Gastroesophageal sphincter (tissue), 4 donors: ENCODE data around the gene ARFIP2. TPM values are rescaled to one million over a fixed set of nuclear protein-coding genes. Genes with fewer than 3 reads are reported as not detected.
A peak's percentile ranks its signal among the peaks of the same experiment; 100 is the strongest.

Experiments
- ATAC-seq: fragments of 150-250 bp; one replicate; pipeline ENCODE4 v1.9.1; 2016; ENCODE audit warnings: mild to moderate bottlenecking, moderate library complexity
- H3K27ac ChIP-seq, 4 donors: fragments of 200-600 bp; sonication (generic) in 3 of 4; 1 replicate in 3 of 4; 2 replicates in 1 of 4; pipeline ENCODE4 v1.5.1; 2016 to 2019
- H3K27me3 ChIP-seq: fragments of 200-600 bp; sonication (generic); one replicate; pipeline ENCODE4 v1.5.1; 2019
- H3K36me3 ChIP-seq, 2 donors: fragments of 200-600 bp; sonication (generic); one replicate each; pipeline ENCODE4 v1.5.1; 2019; ENCODE audit warnings: control low read depth in 1 of 2
- H3K4me1 ChIP-seq, 3 donors: fragments of 200-600 bp; sonication (generic); 1 replicate in 2 of 3; 2 replicates in 1 of 3; pipeline ENCODE4 v1.5.1; 2016 to 2019; ENCODE audit warnings: control low read depth in 2 of 3
- H3K4me3 ChIP-seq, 2 donors: fragments of 200-600 bp; sonication (generic); one replicate each; pipeline ENCODE4 v1.5.1; 2019; ENCODE audit warnings: mild to moderate bottlenecking in 1 of 2, moderate library complexity in 1 of 2
- H3K9me3 ChIP-seq, 3 donors: fragments of 200-600 bp; sonication (generic); one replicate each; pipeline ENCODE4 v1.5.1; 2017 to 2019; ENCODE audit warnings: control low read depth in 2 of 3
- EP300 ChIP-seq: sonication (generic); formaldehyde crosslinking; IDR thresholded peaks from one replicate; pipeline ENCODE4 v1.6.1; 2017; ENCODE audit warnings: antibody characterized with exemption, mild to moderate bottlenecking
- POLR2A ChIP-seq, 2 donors: fragments of 450-650 bp; IDR thresholded peaks; one replicate each; pipeline ENCODE4 v1.6.1; 2017; ENCODE audit warnings: antibody characterized with exemption in 2 of 2, mild to moderate bottlenecking in 2 of 2, moderate library complexity in 1 of 2
- POLR2AphosphoS5 ChIP-seq: sonication (generic); formaldehyde crosslinking; IDR thresholded peaks from one replicate; pipeline ENCODE4 v1.6.1; 2017; ENCODE audit warnings: antibody characterized with exemption
- WGBS, 2 donors: methylation state at CpG; one replicate each; pipeline ENCODE4 v1.1.5; 2018; ENCODE audit warnings: low coverage in 1 of 2; 5-methylcytosine and 5-hydroxymethylcytosine counted together
- total RNA-seq, 4 donors: library from RNA; depleted of rRNA; stranded (reverse); fragments of >200 nt; gene quantifications; one replicate each; pipeline ENCODE4 v1.1.0, GENCODE V29; 2016
- TF ChIP-seq, protein P1 (sequence below), 4 experiments: fragments of 200-600 bp in 2 of 4; fragments of 450-650 bp in 2 of 4; sonication (generic) in 1 of 4; IDR thresholded peaks; one replicate each; pipeline ENCODE4 v1.5.1; 2017 to 2019; ENCODE audit warnings: antibody characterized with exemption in 4 of 4, mild to moderate bottlenecking in 2 of 4, moderate library complexity in 2 of 4

The ARFIP2 gene
- total RNA-seq, 4 donors from 2014 or later = 35.7 to 55.1 (median 51.2) TPM

DNA sequence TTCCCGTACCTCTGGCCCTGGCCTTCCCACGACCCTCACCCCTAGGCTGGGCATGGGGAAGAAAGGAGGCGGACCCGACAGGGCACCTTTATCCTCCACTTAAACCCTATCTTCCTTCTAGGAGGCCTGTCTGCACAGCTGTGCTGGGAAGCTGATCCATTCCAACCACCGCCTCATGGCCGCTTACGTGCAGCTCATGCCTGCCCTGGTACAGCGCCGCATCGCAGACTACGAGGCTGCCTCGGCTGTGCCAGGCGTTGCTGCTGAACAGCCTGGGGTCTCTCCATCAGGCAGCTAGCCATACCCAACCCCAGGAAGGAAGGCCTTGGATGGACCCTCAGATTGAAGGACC is 769 bp upstream of the ARFIP2 start:
- no peak for TF ChIP-seq POLR2A (IDR thresholded peaks at IDR 0.05)
- no peak for TF ChIP-seq EP300
- no peak for TF ChIP-seq POLR2AphosphoS5
- TF ChIP-seq, protein P1, sequence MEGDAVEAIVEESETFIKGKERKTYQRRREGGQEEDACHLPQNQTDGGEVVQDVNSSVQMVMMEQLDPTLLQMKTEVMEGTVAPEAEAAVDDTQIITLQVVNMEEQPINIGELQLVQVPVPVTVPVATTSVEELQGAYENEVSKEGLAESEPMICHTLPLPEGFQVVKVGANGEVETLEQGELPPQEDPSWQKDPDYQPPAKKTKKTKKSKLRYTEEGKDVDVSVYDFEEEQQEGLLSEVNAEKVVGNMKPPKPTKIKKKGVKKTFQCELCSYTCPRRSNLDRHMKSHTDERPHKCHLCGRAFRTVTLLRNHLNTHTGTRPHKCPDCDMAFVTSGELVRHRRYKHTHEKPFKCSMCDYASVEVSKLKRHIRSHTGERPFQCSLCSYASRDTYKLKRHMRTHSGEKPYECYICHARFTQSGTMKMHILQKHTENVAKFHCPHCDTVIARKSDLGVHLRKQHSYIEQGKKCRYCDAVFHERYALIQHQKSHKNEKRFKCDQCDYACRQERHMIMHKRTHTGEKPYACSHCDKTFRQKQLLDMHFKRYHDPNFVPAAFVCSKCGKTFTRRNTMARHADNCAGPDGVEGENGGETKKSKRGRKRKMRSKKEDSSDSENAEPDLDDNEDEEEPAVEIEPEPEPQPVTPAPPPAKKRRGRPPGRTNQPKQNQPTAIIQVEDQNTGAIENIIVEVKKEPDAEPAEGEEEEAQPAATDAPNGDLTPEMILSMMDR (IDR thresholded peaks at IDR 0.05) = no peak
- Histone ChIP-seq H3K36me3 (peaks cover 0 to 76% of the 10 kb centered on the region in 2 donors), H3K4me3 (peak overlapping the region; percentile 80 to 97), H3K9me3 (no peaks in the 10 kb centered on the region), H3K27ac (peak overlapping the region; percentile 70 to 94 (median 90)), H3K27me3 (no peaks in the 10 kb centered on the region), H3K4me1 (peaks cover 0 to 46% (median 16%) of the 10 kb centered on the region in 3 donors)
- WGBS, 2 donors = 0% methylated on average over 3 to 8 of the region's 13 CpGs
- no peak for ATAC-seq

DNA sequence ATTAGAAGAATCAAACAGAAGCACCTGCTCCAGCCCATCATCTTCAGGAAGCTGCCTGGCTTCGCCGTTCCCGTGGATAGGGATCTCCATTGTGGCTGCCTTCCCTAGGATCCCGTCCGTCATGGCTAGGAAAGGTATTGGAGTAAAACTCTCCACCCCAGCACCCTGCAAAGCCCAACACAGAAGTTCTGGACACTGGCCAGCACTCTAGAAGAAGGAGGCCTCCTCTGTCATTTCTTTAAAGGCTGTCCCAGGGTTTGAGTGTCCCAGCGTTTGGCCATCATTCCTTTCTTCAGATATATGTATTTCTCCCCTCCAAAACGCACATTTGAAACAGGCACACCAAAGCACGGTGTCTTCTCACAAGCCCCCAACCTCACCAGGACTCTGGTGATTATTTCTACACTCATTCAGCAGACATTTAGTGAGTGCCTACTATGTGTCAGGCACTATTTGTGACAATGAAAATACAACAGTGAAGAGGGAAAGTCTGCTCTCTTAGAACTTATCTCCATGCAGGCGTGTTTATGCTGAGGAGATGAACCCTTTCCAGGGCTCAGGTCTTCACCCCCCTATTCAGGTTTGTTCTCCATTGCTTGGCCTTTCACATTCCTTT is 724 bp downstream of the ARFIP2 start:
- H3K27ac ChIP-seq = peak overlapping the region; percentile 87 to 94 (median 92)
- WGBS, 2 donors = 51% methylated on average over 7 to 8 of the region's 9 CpGs
- H3K4me3 ChIP-seq = peak overlapping the region; percentile 80 to 97
- H3K4me1 ChIP-seq = peaks cover 0 to 47% (median 16%) of the 10 kb centered on the region in 3 donors
- peaks cover 0 to 69% of the 10 kb centered on the region in 2 donors for H3K36me3 ChIP-seq
- H3K9me3 ChIP-seq = no peaks in the 10 kb centered on the region
- no peak for ATAC-seq
- H3K27me3 ChIP-seq = no peaks in the 10 kb centered on the region
- no peak for TF ChIP-seq POLR2A (IDR thresholded peaks at IDR 0.05)
- TF ChIP-seq POLR2AphosphoS5 = no peak
- TF ChIP-seq, protein P1 (IDR thresholded peaks at IDR 0.05) = no peak
- no peak for TF ChIP-seq EP300

DNA sequence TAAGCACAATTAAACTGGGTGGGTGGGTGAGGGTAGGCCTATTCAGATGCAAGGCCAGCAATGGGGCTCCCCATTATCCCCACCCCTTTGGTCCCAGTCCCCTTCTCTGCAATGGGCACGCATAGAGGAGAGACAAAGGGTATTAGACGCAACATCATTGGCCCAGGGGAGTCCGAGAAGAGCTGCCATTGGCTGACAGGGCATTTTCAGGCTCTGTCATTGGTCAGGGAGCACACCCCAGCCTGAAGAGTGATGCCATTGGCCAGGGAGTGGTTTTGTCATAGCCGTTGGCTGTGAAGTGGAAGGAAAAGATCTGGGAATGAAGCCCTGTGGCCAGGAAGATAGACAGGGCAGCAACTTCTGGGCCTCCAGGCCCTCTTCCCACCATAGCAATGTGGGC is 4.6 kb downstream of the ARFIP2 start:
- no peaks in the 10 kb centered on the region for H3K9me3 ChIP-seq
- peaks cover 0 to 58% (median 21%) of the 10 kb centered on the region in 3 donors for H3K4me1 ChIP-seq
- WGBS, 2 donors = 86% methylated on average over 1 of the region's 4 CpGs; no CpG with 5 or more reads in 1 of the 2 donors
- peaks cover 0 to 38% of the 10 kb centered on the region in 2 donors for H3K36me3 ChIP-seq
- H3K27ac ChIP-seq = no peak overlapping the region
- no peak for ATAC-seq
- no peaks in the 10 kb centered on the region for H3K27me3 ChIP-seq
- no peak overlapping the region for H3K4me3 ChIP-seq
- no peak for TF ChIP-seq POLR2A (IDR thresholded peaks at IDR 0.05)
- TF ChIP-seq EP300 = no peak
- TF ChIP-seq POLR2AphosphoS5 = no peak
- TF ChIP-seq, protein P1 (IDR thresholded peaks at IDR 0.05) = no peak

DNA sequence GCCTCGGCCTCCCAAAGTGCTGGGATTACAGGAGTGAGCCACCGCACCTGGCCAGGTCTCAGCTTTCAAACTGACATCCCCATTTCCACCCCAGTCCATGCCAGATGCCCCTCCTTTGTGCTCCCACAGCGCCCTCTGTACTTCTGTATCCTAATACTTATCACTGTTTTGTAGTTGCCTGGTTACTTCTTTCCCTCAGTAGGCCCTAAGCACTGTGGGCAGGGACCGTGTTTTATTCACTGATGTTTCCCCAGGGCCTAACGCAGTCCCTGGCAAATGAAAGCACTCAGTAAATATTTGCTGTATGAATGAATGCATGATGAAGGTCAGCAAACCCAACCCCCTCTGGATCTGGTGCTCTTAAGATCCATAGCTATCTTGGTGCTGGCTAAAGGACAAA is 5.2 kb downstream of the ARFIP2 start:
- H3K27ac ChIP-seq = peak overlapping the region in 1 of 4 donors; percentile 93
- no peaks in the 10 kb centered on the region for H3K9me3 ChIP-seq
- peaks cover 0 to 64% (median 21%) of the 10 kb centered on the region in 3 donors for H3K4me1 ChIP-seq
- H3K27me3 ChIP-seq = no peaks in the 10 kb centered on the region
- no peak for ATAC-seq
- WGBS, 2 donors = 59% methylated on average over 5 of the region's 5 CpGs; no CpG with 5 or more reads in 1 of the 2 donors
- H3K36me3 ChIP-seq = peaks cover 0 to 38% of the 10 kb centered on the region in 2 donors
- TF ChIP-seq POLR2AphosphoS5 (no peak), EP300 (no peak), POLR2A (IDR thresholded peaks at IDR 0.05) (no peak)
- TF ChIP-seq, protein P1 (IDR thresholded peaks at IDR 0.05) = no peak
- H3K4me3 ChIP-seq = no peak overlapping the region
